NCI-H774 (cell line): ENCODE results near the gene RB1.
"Not testable (repeated sequence)": the region's sequence is repeated elsewhere in the genome, so short reads cannot be mapped to it uniquely, and the experiment has no call there.

Experiments
- DNase-seq: peaks from one replicate; lab custom pipeline; 2025; lab: John Stamatoyannopoulos, UW

Gene RB1

DNA sequence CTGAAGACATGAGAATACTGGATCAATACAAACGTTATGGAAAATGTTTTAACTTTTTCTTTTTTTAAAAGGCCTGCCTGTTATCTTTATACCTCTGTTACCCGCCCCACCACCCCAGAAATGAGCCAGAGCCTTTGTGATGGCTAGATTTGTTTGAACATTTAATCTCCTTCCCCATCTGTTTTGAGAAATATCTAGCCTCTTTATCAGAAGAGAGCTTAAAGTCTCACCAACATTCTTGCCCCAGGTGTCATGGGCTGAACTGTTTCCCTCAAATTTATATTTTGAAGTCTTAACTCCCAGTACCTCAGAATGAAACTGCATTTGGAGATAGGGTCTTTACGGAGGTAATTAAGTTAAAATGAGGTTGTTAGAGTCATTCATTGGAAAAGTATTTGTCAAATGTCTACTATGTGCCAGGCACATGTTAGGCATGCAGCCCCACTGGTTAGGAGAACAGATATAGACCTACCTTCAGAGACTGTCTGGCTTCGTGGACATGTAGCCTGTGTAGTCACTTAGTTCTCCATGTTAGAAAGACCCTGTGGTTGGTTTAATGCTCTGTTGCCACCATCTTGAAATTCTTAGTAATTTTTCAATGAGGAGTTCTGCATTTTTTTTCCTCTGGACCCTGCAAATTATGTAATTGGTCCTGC lies 6.3 kb upstream of the RB1 start:
- DNase-seq = no peak

DNA sequence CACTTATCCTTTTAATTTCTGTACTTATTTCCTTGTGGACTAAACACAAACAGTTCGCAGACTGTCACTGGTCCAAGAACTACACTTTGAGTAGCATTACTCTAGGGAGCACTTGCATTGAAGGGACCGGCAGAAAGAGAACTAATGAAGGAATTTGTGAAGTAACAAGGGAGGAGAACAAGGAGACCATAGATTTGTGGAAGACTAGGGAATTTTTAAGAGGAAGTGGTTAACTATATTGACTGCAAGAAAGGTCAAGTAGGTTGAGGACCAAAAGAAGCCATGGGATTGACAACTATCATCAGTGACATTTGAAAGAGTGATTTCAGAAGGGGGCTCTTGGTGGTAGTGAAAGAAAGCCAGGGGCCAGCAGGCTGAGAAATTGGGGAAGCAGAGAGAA lies 4.0 kb upstream of the RB1 start:
- no peak for DNase-seq

DNA sequence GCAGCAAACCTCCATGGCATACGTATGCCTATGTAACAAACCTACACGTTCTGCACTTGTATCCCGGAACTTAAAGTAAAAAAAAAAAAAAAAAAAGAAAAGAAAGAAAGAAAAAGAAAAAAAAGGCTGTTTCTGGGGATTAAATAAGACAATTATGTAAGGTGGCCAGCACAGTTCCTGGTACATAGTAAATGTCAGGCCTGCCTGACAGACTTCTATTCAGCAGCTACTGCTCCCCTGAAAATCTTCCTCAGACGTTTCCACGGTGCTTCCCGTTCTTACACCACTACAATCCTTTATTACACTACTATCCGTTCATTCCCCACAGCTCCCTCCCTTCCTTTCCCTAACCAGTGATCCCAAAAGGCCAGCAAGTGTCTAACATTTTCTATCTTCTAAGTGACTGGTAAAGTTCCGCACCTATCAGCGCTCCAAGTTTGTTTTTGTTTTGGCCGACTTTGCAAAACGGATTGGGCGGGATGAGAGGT lies 636 bp upstream of the RB1 start:
- DNase-seq = no peak

DNA sequence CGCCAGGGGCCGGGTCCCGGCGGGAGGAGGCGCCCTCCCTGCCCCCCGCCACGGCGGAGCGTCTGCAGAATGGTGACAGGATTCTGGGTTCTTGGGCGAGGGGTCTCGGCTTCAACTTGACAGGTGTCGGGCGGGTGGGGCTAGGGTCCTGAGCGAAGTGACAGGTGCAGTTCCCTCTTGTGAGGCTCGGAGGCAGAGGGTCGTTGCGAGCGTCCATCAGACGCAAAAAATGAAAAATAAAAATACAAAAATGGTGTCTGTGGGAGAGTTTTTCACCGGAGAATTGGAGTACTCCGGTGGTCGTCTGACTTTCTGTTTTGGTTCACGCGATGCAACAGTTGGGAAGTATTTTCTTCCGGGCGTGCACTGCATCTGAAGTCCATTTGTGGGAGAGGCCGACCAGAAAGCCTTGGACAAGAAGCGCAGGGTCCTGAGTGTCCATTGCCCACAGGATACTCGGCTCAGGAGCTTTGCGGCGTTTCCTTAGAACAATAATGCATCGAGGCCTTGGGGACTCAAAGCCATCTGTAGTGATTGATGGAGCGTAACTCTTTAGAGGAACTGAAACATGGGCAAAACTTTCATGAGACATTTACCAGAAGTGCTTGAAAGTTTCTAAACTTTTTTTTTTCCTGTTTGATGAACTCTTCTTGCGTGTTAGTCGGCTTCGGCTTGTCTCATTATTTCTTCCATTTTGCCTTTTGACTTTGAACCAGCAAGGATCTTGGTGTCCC lies 759 bp downstream of the RB1 start:
- no peak for DNase-seq

DNA sequence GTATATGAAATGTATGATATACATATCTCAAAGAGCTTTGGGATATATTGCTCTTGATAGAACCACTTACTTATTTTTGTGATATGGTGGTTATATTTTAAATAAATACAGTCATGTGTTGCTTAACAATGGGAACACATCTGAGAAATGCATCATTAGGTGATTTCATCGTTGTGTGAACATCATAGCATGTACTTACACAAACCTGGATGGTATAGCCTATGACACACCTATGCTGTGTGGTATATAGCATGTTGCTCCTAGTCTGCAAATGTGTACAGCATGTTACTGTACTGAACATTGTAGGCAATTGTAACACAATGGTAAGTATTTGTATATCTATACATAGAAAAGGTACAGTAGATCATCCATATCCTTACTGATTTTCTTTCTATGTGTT lies 7.7 kb downstream of the RB1 start:
- no peak for DNase-seq

DNA sequence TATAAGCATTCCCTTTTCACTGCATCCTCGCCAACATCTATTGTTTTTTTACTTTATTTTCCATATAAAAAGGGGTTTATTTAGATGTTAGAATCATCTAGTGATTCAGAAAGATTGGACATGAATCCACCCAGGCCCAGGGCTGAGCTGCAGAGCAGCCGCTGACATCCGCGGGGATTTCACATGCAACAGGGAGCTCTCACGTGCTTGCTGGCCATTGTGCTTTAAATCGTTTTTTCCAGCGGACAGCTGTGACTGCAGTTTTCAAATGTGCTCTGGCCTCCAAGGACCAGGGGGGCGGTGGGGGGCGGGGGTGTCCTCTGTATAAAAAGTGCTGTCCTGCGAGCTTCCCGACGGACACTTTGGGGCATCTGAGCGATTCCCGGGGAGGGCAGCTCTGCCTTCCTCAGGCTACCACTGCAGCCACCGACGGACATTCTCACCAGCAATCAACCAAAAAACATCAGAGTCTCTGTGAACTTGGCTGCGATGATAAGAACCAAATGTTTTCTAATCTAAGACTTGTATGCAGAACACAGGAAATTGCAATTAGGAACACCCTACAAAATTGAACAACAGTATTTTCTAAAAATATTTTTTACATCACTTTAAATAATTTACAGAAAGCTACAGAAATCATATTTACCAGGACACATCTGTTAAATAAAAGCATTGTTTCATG lies 12.6 kb downstream of the RB1 start:
- no peak for DNase-seq

DNA sequence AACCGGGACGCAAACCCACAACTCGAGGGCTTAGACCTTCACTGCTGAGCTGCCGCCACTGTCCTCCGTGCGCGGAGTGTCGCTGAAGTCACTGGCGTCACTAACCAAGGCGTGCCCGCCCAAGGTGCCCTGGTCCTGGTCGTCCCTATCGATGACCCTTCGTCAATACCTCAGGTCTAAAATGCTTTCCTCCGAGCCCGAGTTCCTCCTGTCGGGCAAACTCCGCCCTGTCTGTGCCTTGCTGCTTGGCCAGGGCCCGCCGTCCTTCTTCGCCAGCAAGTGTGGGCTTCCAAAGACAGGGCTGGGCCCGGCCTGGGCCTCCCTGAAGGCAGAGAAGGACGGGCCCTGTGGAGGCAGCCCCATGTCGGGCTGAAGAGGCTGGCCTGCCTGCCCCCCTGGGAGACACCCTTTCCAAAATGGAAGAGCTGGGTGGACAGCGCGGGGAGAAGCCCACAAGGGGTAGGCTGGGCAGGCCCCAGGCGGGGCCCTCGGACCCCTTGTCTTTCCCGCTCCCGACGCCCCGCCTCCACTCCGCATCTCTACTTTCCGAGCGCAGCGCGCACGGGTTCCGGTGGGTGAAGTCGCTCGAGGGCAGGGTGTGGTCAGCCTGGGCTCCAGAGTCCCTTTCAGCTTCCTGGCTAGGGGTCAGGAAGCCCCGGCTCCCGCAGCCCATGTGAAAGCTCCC lies 13.4 kb downstream of the RB1 start:
- no peak for DNase-seq

DNA sequence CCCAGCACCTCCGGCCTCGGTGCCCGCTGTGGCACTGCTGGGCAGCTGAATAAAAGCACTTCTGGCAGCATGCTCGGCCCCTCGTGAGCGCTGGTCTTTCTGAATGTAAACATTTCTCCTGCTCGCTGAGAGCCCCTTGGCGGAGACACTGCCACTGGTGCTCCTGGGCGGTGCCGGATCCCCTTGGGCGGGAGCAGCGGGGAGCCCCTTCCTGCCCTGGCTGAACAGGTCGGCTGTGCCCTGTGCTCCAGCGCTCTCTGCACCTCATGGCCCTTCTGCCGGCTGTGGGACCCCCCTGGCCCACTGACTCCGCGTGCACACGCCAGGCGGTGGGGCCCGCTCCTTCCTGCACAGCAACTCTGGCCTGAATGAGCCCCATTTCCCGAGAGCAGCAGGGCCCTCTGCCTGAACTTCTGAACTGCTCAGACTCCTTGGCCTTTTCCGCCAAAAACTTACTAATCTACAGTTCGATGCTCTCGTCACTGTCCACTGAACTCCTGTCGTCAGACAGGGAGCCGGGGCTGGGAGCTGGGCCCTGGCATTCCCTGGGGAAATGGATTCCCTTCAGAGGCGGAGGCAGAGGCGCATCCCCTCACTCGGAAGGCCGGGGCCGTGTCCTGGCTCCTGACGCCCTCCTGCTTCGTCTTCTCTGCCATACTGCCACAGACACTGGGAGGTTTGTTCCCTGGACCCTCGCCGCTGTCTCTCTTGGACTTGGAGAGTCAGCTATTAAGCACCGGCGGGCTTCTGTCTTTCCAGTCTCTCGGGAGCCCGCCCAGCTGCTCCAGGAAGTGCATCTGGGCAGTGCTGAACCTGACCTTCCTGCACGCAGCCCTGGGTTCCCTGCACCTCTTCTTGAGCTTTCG lies 14.2 kb downstream of the RB1 start:
- no peak for DNase-seq

DNA sequence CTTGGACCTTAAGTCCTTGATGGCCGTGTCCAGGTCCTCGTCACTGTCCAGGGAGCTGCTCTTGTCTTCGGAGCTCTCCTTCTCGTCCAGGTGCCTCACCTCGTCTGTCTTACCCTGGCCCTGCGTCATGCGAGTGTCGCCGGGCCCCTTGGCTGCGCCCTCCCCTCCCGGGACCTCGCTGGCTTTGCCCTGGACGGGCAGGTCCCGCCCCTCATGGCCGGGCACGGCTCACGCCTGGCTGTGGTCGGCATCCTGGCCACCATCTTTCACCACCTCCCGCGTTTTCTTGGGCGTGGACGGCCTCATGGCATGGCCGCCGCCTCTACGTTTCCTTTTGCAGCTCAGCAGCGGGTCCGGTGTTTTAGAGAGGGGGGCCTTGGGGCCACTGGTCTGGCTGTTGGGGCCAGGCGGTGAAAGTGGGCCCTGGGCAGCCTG lies 14.8 kb downstream of the RB1 start:
- DNase-seq = no peak

DNA sequence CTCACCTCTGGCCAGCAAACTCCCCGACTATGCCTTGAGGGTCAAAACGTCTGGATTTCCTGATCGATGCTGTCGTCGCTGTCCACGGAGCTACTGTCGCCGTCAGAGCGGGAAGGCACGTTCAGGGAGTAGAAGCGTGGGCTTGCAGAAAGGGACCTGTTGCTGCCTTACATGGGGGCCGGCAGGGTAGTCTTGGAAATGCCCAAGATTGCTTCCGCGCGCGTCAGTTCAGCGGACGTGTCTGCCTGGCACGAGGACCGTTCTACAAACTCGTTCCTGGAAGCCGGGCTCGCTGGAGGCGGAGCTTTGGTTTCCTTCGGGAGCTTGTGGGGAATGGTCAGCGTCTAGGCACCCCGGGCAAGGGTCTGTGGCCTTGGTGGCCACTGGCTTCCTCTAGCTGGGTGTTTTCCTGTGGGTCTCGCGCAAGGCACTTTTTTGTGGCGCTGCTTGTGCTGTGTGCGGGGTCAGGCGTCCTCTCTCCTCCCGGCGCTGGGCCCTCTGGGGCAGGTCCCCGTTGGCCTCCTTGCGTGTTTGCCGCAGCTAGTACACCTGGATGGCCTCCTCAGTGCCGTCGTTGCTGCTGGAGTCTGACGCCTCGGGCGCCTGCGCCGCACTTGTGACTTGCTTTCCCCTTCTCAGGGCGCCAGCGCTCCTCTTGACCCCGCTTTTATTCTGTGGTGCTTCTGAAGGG lies 15.4 kb downstream of the RB1 start:
- no peak for DNase-seq

DNA sequence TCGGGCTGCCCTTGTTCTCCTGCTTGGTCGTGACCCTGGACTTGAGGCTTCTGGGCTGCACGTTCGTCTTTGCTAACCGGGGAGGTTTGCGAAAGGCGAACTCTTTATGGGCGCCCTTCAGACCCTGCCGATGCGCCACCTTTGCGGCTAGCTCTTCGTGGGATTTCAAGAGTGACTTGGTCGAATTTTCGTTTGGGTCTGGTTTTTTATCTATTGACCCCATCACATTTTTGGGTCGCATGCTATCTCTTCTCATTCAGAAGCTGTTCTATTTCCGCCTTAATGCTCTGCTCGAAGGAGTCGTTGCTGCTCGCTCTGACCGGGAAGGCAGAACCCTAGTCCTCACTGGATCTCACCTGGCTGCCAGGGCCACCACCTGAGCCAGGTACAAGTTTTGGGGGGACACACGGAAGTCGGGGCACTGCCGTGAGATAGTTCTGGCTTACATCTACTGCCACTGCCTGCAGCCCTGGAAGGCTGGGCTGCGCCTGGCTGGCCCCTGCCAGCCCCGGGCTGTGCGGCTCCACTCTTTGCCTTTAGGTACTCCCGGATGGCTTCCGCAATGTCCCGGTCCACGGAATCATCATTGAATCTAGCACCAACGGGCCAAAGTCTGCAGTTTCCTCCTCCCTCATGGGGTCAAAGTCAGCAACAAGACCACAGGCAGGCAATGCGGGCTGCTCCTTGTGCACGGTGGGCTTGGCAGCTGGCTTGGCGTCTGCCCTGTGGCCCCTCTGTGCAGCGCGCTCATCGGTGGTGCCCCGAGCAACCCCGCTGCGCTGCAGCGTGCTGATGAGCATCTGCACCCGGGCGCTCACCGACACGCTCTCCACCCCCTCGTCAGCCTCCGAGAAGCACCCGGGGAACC lies 16.2 kb downstream of the RB1 start:
- DNase-seq = no peak

DNA sequence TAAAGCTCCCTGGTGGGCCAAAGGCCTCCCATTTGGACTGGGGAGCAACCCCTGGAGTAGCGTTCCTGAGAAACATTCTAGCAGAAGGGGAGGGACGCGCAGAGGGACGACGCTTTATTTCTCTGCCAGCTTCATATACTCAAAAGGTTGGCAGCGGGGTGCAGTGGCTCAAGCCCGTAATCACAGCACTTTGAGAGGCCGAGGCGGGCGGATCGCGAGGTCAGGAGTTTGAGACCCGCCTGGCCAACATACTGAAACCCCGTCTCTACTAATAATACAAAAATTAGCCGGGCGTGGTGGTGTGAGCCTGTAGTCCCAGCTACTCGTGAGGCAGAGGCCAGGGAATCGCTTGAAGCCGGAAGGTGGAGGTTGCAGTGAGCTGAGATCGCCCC lies 16.8 kb downstream of the RB1 start:
- no peak for DNase-seq

DNA sequence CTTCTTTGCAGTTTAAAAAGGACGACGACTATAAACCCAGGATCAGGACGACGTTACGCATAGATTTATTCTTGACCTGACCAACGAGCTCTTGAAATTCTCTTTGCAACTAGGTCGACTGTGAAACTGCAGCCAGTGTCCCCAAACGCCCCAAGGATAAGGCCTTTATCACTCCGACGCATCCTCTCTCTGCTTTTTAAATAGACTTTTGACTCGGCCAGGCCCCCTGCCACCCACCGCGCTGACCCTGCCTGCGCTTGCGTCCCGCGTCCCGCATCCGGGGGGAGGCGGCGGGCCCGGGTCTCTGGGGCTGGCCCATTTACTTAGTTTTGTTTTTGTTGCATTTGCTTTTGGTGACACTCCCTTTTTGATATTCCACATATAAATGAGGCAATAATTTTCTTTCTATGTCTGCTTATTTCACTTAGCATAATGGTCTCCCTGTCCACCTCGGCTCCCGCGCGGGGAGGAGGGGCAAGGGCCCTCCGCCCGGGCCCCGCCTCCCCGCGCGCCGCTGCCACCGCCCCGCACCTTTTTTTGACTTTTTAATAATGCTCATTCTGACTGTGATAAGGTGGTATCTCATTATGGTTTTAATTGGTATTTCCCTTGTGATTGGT lies 17.4 kb downstream of the RB1 start:
- no peak for DNase-seq

DNA sequence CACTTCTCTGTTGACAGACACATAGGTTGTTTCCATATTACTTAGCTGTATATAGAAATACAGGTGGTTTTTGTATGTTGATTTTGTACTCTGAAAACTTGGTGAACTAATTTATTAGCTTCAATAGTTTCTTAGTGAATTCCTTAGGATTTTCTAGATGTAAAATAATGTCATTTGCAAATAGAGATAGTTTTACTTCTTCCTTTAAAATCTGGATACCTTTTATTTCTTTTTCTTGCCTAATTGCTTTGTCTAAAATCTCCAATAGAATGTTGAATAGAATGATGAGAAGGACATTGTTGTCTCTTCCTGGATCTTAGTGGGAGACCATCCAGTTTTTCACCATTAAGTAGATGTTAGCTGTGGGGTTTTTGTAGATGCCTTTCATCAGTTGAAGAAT lies 18.7 kb downstream of the RB1 start:
- DNase-seq = no peak

DNA sequence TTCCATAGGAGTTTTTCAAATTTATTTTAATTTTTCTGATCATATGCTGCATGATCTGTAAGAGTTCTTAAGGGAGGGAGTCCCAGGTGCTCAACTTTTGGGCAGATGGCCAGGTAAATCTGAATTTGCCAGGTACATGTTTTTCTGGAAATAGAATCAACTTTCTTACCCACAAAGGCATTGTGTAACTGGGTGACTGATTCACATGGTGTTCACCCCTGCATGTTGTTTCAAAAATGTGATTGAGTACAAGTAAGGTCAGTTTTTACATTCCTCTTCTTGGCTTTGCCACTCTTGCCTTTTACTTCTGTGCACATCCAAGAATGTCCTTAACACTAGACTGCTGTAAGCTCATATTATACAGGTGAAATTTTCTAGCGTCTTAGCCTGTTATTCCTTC lies 30.4 kb downstream of the RB1 start:
- no peak for DNase-seq

DNA sequence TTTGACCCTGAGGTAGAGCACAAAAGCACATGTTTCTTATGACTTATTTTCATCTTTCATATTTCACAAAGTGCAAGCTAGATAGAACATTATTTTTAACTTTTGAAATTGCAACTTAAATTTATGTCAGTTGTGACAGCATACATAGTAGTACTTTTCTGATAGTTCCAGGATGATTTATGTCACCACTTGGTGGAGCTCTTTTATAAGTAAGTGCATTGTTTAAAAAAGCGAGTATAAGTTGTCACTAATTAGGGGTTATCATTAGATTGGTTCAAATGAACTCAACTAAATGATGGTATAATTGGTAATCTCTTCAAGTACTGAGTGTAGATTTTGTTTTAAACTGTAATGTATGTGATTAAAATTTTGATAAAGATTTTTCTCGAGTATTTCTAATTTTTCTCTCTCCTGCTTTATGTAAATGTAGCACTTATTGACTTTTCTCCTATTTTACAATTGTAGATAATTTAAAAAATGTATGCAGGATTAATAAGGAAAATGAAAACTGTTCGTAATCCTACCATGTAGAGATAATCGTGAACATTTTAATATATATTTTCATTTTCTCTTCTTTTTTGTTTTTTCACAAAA lies 31.1 kb downstream of the RB1 start:
- DNase-seq = no peak

DNA sequence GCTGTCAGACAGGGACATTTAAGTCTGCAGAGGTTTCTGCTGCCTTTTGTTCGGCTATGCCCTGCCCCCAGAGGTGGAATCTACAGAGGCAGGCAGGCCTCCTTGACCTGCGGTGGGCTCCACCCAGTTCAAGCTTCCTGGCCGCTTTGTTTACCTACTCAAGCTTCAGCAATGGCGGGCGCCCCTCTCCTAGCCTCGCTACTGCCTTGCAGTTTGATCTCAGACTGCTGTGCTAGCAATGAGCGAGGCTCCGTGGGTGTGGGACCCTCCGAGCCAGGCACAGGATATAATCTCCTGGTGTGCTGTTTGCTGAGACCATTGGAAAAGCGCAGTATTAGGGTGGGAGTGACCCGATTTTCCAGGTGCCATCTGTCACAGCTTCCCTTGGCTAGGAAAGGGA lies 35.6 kb downstream of the RB1 start:
- not testable (repeated sequence) for DNase-seq

DNA sequence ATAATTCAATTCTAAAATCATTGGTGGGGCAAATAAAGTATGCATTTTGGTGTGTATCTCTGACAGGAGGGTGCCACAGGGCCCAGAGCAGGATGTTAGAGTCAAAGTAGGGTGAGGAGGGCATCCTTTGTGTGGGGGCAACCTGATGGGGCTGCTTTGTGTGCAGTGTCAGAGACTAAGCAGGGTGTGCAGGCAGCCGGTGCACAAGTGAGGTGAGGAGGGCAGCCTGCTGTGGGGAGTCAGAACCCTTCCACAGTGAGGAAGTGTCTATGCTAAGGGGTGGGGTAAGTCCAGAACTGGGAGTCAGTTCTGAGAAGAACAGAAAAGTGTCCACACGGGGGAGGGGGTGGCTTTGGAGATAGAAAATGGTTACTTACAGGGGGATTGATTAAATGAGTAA lies 40.7 kb downstream of the RB1 start:
- DNase-seq = no peak

DNA sequence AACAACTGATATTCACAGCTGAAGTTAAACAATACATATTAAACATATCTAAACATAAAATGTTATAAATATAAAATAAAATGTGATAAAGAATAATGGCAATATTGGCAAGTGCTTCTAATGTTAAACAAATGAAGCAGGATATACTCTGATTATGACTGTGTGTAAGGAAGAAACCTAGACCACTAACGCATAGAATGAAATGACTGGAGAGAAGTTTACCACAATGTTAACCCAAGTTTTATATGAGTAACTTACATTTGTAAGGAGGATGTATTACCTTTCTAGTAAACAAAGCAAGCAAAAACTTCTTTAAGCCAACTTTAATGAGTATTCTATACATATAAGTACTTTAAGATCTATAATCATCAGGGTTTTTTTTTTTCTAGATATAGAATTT lies 43.0 kb downstream of the RB1 start:
- no peak for DNase-seq
